Calu3 (cell line): Measurements from ENCODE around the gene GLIS1. TPM values are rescaled to one million over a fixed set of nuclear protein-coding genes. Genes with fewer than 3 reads are reported as not detected.

Experiments
- BruUV-seq: library from RNA; stranded (reverse); fragments of 400-500 nt; replicated peaks from 2 replicates; lab custom pipeline; 2021; lab: Mats Ljungman, UMichigan
- CTCF ChIA-PET: fragments of 300-600 bp; sonication (Branson Sonifier 250); formaldehyde crosslinking; loops from one replicate; lab custom pipeline; 2022; ENCODE audit warnings: antibody characterized with exemption; lab: Charles Lee
- DNase-seq: peaks from one replicate; pipeline ENCODE4 v3.0.0; 2022
- H3K27ac Mint-ChIP-seq: one replicate; pipeline ENCODE4 v1.8.0; 2022; ENCODE audit warnings: mixed read lengths; ENCODE audit not compliant: unreplicated experiment
- H3K27me3 Mint-ChIP-seq: one replicate; pipeline ENCODE4 v1.8.0; 2022; ENCODE audit warnings: mixed read lengths; ENCODE audit not compliant: unreplicated experiment
- H3K36me3 Mint-ChIP-seq: one replicate; pipeline ENCODE4 v1.8.0; 2022; ENCODE audit warnings: mild to moderate bottlenecking, moderate library complexity, mixed read lengths; ENCODE audit not compliant: insufficient read depth, unreplicated experiment
- H3K4me1 Mint-ChIP-seq: one replicate; pipeline ENCODE4 v1.8.0; 2022; ENCODE audit warnings: mild to moderate bottlenecking, low read depth, mixed read lengths; ENCODE audit not compliant: unreplicated experiment
- H3K4me3 Mint-ChIP-seq: one replicate; pipeline ENCODE4 v1.8.0; 2022; ENCODE audit warnings: mild to moderate bottlenecking, low read depth, moderate library complexity, mixed read lengths; ENCODE audit not compliant: unreplicated experiment
- H3K9me3 Mint-ChIP-seq: one replicate; pipeline ENCODE4 v1.8.0; 2022; ENCODE audit warnings: low read depth, mixed read lengths; ENCODE audit not compliant: unreplicated experiment
- CTCF ChIP-seq: fragments of 200-600 bp; IDR thresholded peaks from one replicate; pipeline ENCODE4 v1.8.0; 2022; ENCODE audit warnings: antibody characterized with exemption; ENCODE audit not compliant: unreplicated experiment
- intact Hi-C: fragments of 100-400 bp; cut with micrococcal nuclease; formaldehyde crosslinking; loops from one replicate; pipeline ENCODE4 v1.10.0; 2022; ENCODE audit not compliant: unreplicated experiment
- total RNA-seq: library from RNA; stranded (reverse); gene quantifications from 2 replicates; pipeline ENCODE4 v1.2.3, GENCODE V29; 2022

Gene GLIS1
- total RNA-seq, 1 experiment from 2014 or later, result not detected

- no peak for TF ChIP-seq CTCF
- H3K27me3 Mint-ChIP-seq, result peaks cover 96% of the 10 kb centered on the region
- H3K4me3 Mint-ChIP-seq, result no peak overlapping the region
- BruUV-seq, result no TSS peak
- intact Hi-C loops, result loop anchor here (2.0 kb wide), 1 partner anchor 199 kb away; no protein-coding TSS in a partner anchor
- no peak overlapping the region for H3K27ac Mint-ChIP-seq
- DNase-seq, result no peak
- H3K36me3 Mint-ChIP-seq, result no peaks in the 10 kb centered on the region
- CTCF ChIA-PET, result interaction anchor here (0.6 kb wide), 1 partner anchor 31 kb away, joined by 7 read pairs; no protein-coding TSS in a partner anchor
- no peaks in the 10 kb centered on the region for H3K9me3 Mint-ChIP-seq
- peaks cover 9% of the 10 kb centered on the region for H3K4me1 Mint-ChIP-seq
Observed at GRCh38 chr1:53483656-53484055, 255.3 kb downstream of the GLIS1 start.

GRCh38 chr1:53483170-53483569, 255.8 kb downstream of the GLIS1 start:
- no peak overlapping the region for H3K27ac Mint-ChIP-seq
- no peak for TF ChIP-seq CTCF
- intact Hi-C loops, result no loop called here
- no peaks in the 10 kb centered on the region for H3K36me3 Mint-ChIP-seq
- CTCF ChIA-PET, result no interaction called here
- no peaks in the 10 kb centered on the region for H3K9me3 Mint-ChIP-seq
- peaks cover 6% of the 10 kb centered on the region for H3K4me1 Mint-ChIP-seq
- peaks cover 96% of the 10 kb centered on the region for H3K27me3 Mint-ChIP-seq
- DNase-seq, result no peak
- H3K4me3 Mint-ChIP-seq, result no peak overlapping the region
- BruUV-seq, result no TSS peak

DNA sequence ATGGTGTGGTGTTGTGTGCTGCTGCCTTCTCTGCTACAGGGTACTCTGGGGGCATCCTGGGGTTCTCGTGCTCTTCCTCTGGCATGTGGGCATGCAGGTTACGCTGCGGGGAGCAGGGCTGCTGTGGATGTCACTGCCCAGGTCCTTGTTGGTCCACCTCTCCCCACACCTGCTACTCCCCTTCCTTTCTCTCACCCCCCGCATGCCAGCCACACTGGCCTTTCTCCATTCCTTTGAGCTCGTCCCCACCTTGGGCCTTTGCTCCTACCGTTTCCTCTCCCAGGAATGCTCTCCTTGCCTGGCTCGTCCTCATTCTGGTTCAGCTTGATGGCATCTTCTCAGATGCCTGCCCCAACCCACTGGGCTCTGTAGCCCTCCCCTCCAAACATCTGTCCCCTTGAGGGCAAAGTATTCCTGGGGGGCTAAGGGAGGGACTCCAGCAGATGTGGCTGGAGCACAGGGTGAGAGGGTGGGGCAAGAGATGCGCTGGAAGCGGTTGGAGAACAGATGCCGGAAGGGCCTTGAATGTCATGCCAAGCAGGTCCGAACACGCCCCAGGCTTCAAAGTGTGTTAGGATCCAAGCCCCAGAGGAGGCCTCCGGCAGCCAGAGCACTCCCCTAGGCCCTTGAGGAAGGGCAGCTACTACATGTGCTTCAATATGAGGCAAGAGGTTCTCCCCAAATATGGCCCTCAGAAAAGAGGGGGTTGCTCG, 256.4 kb downstream of the GLIS1 start:
- Mint-ChIP-seq H3K4me1 (peaks cover under 1% of the 10 kb centered on the region), H3K36me3 (no peaks in the 10 kb centered on the region), H3K9me3 (no peaks in the 10 kb centered on the region), H3K4me3 (no peak overlapping the region), H3K27ac (no peak overlapping the region), H3K27me3 (peaks cover 96% of the 10 kb centered on the region)
- intact Hi-C loops, result no loop called here
- no peak for DNase-seq
- no peak for TF ChIP-seq CTCF
- no TSS peak for BruUV-seq
- CTCF ChIA-PET, result no interaction called here

DNA sequence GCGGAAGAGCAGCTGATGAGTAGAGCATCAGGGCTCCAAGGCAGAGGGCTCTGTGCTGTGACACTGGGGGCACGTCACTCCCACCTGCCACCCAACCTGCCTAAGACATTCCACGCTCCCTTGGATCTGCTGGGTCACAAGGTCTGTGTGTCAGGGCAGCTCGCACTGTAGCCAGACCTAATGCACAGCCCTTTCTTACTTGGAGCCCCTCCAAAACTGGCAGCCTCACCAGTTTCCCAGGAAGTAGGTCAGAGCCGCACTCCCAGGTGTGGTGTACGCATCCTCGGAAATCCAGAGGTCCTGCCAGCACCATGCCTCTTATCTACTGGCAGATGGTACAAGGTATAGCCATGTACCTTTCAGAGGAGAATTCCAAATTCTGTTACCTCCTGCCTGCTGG, 257.5 kb downstream of the GLIS1 start:
- CTCF ChIA-PET, result no interaction called here

More for the DNA sequence above, 257.5 kb downstream of the GLIS1 start:
- Mint-ChIP-seq H3K9me3 (no peaks in the 10 kb centered on the region), H3K27ac (no peak overlapping the region), H3K4me3 (no peak overlapping the region), H3K36me3 (no peaks in the 10 kb centered on the region), H3K4me1 (no peaks in the 10 kb centered on the region), H3K27me3 (peaks cover 96% of the 10 kb centered on the region)
- no peak for TF ChIP-seq CTCF
- no peak for DNase-seq
- intact Hi-C loops, result no loop called here
- no TSS peak for BruUV-seq
